Measurements from ENCODE around the gene OLA1. TPM values are rescaled to one million over a fixed set of nuclear protein-coding genes. Genes with fewer than 3 reads are reported as not detected.

The OLA1 gene
- total RNA-seq, 1 experiment from 2014 or later, result 110 TPM

- DNase-seq (ENCODE audit: low read depth), result peak; percentile 83
Observed at GRCh38 chr2:174035981-174036742, 212.2 kb downstream of the OLA1 start.

- peak; percentile 25 for DNase-seq (ENCODE audit: low read depth)
Observed at GRCh38 chr2:174035117-174035635, 213.2 kb downstream of the OLA1 start.

- DNase-seq (ENCODE audit: low read depth), result no peak
Observed at GRCh38 chr2:174033163-174033550, 215.2 kb downstream of the OLA1 start.

DNA sequence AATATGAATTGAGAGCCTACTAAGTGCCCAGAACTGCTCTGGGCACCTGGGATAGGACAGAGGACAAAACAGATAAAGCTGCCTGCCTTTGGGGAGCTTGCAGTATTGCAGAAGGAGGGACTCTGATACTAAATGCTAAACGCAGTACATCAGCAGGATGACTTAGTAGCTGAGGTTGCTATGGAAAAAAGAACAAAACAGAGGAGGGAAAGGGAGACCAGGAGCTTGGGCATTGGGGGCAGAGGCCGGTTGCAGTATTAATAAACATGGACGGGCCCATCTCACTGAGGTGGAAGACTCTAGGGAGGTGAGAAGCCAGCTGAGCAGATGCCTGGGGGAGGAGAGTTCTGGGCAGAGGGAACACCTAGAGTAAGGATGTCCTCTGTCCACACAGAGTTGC is 217.1 kb downstream of the OLA1 start:
- DNase-seq (ENCODE audit: low read depth), result no peak

GRCh38 chr2:174028935-174029334 is 219.4 kb downstream of the OLA1 start:
- DNase-seq (ENCODE audit: low read depth), result no peak

DNA sequence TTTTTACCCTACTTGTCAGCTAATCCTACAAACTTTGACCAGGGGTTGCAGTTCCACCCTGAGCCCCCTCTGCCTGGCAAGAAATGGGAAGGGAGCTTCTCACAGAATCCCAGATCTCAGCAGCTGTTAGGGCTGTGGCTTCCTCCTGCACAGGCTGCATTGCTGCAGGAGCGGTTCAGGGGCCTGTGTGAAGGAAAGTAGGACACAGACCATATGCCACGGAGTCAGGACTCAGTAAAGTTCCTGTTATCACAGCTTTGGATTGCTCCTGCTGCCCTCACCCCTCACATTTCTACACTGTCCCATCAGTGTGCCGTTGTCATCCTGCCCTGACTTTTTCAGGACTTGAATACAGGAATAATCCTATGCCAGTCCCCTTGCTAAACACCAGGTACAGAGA is 220.4 kb downstream of the OLA1 start:
- DNase-seq (ENCODE audit: low read depth), result no peak

DNA sequence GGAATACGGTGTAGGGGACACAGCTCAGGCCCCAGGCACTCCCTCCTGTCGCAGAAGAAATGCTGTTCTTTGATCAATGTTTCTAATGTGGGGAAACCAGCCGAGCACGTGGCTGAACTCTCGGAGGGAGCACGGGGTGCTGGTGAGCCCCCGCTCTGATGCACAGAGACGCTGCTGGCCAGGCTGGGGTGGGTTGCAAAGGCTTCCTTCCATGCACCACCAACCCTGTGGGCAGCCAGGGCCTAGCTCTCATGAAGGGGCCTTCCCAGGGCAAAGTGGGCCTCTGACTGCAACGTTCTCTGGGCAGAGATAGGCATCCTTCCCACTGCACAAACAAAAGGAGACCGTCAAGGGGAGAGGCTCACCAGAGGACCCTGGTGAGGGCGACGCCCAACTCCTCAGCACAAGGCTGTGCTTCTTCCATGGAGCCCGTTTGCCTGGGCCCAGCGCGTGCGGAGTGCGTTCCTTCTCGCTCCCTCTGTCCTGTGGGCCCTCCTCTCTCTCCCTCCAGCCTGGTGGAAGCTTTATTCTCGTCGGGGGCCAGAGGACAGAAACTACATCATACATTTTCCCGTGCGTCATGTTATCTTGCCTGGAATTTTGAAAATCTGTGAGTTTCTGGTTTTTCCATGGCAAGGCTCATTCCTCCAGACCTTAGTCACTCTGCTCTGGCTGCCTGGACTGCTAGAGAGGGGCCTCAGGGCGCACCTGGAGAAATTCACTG is 222.0 kb downstream of the OLA1 start:
- peak; percentile 73 for DNase-seq (ENCODE audit: low read depth)

DNA sequence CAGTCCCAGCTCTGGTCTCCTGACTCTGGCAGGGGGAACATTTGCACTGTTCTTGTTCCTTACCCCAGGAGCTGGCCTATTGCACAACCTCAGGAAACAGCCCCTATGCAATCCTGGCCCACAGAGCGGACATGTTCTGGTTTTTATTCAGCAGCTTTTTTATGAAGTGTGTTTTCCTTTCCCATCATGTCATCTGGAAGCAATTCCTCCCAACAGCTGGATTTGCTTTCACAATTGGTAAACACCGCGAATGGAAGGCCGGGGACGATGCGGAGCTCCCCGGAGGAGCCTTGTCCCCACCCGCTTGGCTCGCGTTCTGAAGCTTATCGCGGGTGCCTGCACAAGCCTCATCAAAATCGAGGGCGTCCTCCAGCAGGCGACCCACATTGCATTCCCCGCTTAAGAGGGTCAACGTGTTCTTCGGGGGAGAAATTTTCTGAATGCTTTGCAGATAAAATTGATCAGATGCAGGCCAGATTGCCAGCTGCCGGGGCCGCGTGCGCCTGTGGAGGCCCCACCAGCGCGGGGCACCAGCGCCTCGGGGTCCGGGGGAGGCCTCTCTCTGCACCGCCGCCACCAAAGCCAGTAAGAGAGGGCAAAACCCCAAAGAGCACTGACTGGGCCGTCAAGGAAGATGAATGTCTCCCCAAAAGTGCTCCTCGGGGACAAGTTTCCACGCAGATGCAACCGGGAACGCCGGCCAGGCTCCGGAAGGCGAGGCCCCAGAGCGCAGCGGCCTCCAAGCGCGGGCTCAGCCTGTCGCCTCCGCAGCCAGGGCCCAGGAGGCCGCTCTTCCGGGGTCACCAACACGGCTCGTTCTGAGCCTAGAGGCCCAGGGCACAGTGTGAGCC is 222.8 kb downstream of the OLA1 start:
- no peak for DNase-seq (ENCODE audit: low read depth)

- peak; percentile 66 for DNase-seq (ENCODE audit: low read depth)
Observed at GRCh38 chr2:174024524-174025270, 223.6 kb downstream of the OLA1 start.

DNA sequence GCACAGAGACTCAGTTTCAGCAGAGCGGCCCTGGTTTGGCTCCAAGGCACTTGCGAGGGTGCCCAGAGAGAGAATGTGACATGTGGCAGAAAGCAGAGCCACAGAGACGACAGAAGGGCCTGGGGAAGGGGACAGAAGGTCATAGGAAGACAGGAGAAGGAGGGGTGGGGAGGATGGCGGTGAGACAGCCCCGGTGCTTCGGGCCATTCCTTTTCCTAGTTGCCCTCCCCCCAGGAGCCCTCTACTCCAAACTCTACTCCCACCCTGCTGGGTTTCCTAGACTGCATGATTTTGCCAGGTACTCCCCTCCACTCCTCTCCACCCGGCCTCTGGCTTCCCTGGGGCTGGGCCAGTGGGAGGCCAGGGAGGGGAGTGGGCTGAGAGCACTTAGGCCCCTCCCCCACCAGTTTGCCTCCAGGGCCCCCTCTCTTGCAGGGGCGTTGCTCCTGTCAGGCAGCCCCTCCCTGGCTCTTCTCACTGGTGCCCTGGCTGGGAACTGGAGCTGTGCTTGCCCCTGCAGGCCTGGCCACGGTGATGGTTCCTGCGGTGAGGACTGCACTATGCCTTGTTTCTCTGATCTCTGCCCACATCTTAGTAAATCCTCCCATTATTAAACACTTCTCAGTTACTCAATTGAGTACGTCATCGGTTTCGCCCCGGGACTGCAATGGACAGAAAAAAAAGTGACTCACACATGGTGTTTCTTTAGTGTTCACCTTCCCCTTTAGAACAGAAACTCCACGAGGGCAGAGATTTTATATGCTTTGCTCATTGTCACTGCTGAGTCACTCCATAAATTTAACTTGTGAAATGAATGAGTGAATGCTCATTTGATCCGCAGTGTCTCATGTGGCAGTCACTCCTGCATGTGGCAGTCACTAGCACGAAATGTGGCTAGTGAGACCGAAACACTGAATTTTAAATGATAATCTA is 224.5 kb downstream of the OLA1 start:
- DNase-seq (ENCODE audit: low read depth), result peak; percentile 72

Other genes with a start within 250 kb of the OLA1 start
- gene SP9, start 86.4 kb upstream of the OLA1 start, total RNA-seq (2014; rRNA removed; shearing (Covaris generic)), result 0.91 and 1.1 TPM in 2 replicates
- gene SCRN3, start 147.2 kb upstream of the OLA1 start, total RNA-seq (2014; rRNA removed; shearing (Covaris generic)), result 16.5 and 22.2 TPM in 2 replicates
- 1.6 and 2.5 TPM in 2 replicates for gene GPR155, start 238.5 kb upstream of the OLA1 start, total RNA-seq (2014; rRNA removed; shearing (Covaris generic))

Data from M059J (cell line).